GM12891 (cell line): ENCODE measurements around the gene EXOSC2.

Source experiments
- PAX5 ChIP-seq: IDR thresholded peaks from 2 replicates; pipeline ENCODE4 v1.6.1; 2011; ENCODE audit warnings: low read length, moderate library complexity, mild to moderate bottlenecking; ENCODE audit not compliant: insufficient read depth, severe bottlenecking
- POLR2A ChIP-seq: IDR thresholded peaks from 2 replicates; pipeline ENCODE4 v1.6.1; 2011; ENCODE audit warnings: low read depth, low read length, control low read depth
- POLR2AphosphoS5 ChIP-seq: IDR thresholded peaks from 2 replicates; pipeline ENCODE4 v1.6.1; 2011; ENCODE audit warnings: low read depth, low read length, control low read depth
- POU2F2 ChIP-seq: IDR thresholded peaks from 2 replicates; pipeline ENCODE4 v1.6.1; 2011; ENCODE audit warnings: low read depth, mild to moderate bottlenecking, control low read depth, low read length, moderate library complexity
- SPI1 ChIP-seq: IDR thresholded peaks from 2 replicates; pipeline ENCODE4 v1.6.1; 2011; ENCODE audit warnings: low read depth, low read length, control low read depth
- TAF1 ChIP-seq: IDR thresholded peaks from 2 replicates; pipeline ENCODE4 v1.6.1; 2011; ENCODE audit warnings: low read depth, low read length, control low read depth

GRCh38 chr9:130658893-130659698 is 34.5 kb upstream of the EXOSC2 start:
- TF ChIP-seq TAF1: no peak
- TF ChIP-seq POLR2A: no peak
- no peak for TF ChIP-seq POLR2AphosphoS5
- no peak for TF ChIP-seq POU2F2
- TF ChIP-seq PAX5: no peak
- TF ChIP-seq SPI1: no peak
